Activated CD4-positive, alpha-beta memory T cell treated with anti-CD3 and anti-CD28 coated beads for 36 hours (primary cell): ENCODE data around the gene SIK3. TPM values are rescaled to one million over a fixed set of nuclear protein-coding genes. Genes with fewer than 3 reads are reported as not detected.

Experiments used
- CTCF ChIA-PET: fragments of 350-600 bp; sonication (Branson Sonifier 250); formaldehyde crosslinking; loops from one replicate; lab custom pipeline; 2021; ENCODE audit warnings: antibody characterized with exemption, inconsistent platforms; lab: Charles Lee
- POLR2A ChIA-PET: fragments of 350-600 bp; sonication (Branson Sonifier 250); formaldehyde crosslinking; loops from one replicate; lab custom pipeline; 2021; ENCODE audit warnings: antibody characterized with exemption; lab: Charles Lee
- DNase-seq: peaks from one replicate; pipeline ENCODE4 v3.0.0-alpha.2; 2020
- H3K27ac Mint-ChIP-seq: one replicate; pipeline ENCODE4 v1.8.0; 2021; ENCODE audit warnings: mixed read lengths
- H3K27me3 Mint-ChIP-seq: one replicate; pipeline ENCODE4 v1.8.0; 2021; ENCODE audit warnings: mixed read lengths
- H3K36me3 Mint-ChIP-seq: one replicate; pipeline ENCODE4 v1.8.0; 2021; ENCODE audit warnings: mixed read lengths
- H3K4me1 Mint-ChIP-seq: one replicate; pipeline ENCODE4 v1.8.0; 2021; ENCODE audit warnings: low read depth, mixed read lengths
- H3K4me3 Mint-ChIP-seq: one replicate; pipeline ENCODE4 v1.8.0; 2021; ENCODE audit warnings: mild to moderate bottlenecking, mixed read lengths
- H3K9me3 Mint-ChIP-seq: one replicate; pipeline ENCODE4 v1.8.0; 2021; ENCODE audit warnings: mixed read lengths
- intact Hi-C: fragments of 100-400 bp; cut with micrococcal nuclease; formaldehyde crosslinking; loops from one replicate; pipeline ENCODE4 v1.15.1; 2023
- total RNA-seq, 2 experiments: library from RNA; stranded (reverse); gene quantifications; one replicate each; pipeline ENCODE4 v1.2.3, GENCODE V29; 2021

SIK3 gene
- total RNA-seq, 2 experiments from 2014 or later, result 26.1 to 26.2 TPM

DNA sequence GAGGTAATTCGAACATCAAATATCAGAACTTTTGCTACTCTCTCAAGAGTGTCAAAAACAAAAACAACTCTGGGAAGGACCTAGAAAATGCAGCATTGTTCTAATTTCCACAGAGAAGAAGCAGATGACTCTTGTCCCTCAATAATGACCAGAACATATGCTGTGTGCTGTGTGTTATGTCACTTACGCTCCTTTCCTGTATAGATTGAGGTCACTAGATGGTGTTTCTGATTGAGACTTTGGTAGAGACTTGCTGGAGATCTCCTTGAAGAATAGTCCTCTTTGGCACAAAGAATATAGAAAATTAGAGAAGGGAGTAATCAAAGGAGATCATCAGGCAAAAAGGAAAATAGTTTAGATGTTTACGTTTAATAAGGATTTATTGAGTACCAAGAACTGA is 2.3 kb upstream of the SIK3 start:
- POLR2A ChIA-PET, result interaction anchor here (0.5 kb wide), 1 partner anchor 22 kb away, joined by 4 read pairs; no protein-coding TSS in a partner anchor

DNA sequence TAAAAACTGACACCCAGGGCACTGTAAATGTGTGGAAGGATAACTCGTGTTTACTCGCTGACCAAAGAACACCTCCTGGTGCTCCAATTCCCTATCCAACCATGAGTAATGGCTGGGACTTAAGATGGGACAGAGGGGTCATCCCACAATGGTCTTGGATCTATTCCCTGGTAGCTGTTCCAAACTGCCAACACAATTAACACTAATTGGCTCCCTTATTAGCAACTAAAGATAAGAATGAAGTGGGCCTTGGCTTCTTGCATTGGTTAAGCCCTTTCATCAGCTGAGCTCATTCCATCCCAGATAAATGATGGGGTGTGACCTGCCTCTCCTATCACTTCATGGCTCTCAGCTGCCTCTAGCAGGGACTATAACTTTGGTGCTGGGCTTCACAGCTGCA is 1.5 kb upstream of the SIK3 start:
- H3K4me1 Mint-ChIP-seq, result peaks cover 33% of the 10 kb centered on the region
- DNase-seq, result no peak
- intact Hi-C loops, result loop anchor here (5.0 kb wide), 2 partner anchors 312 to 327 kb away; partner anchors contain the start of genes BUD13 and ZPR1
- H3K4me3 Mint-ChIP-seq, result no peak overlapping the region
- ChIA-PET POLR2A (interaction anchor here (0.5 to 1.9 kb wide), 2 partner anchors 21 to 264 kb away, joined by 4 to 6 read pairs; no protein-coding TSS in a partner anchor), CTCF (interaction anchor here (0.9 to 11.0 kb wide), 5 partner anchors 45 to 310 kb away, joined by 3 to 147 read pairs (median 12); partner anchors contain the start of genes APOA5, PAFAH1B2 and ZPR1)
- H3K9me3 Mint-ChIP-seq, result no peaks in the 10 kb centered on the region
- no peaks in the 10 kb centered on the region for H3K27me3 Mint-ChIP-seq
- peak overlapping the region; percentile 91 for H3K27ac Mint-ChIP-seq
- no peaks in the 10 kb centered on the region for H3K36me3 Mint-ChIP-seq

More for the DNA sequence above, 2.3 kb upstream of the SIK3 start:
- Mint-ChIP-seq H3K4me1 (peaks cover 24% of the 10 kb centered on the region), H3K27me3 (no peaks in the 10 kb centered on the region), H3K27ac (no peak overlapping the region), H3K9me3 (no peaks in the 10 kb centered on the region), H3K36me3 (no peaks in the 10 kb centered on the region), H3K4me3 (no peak overlapping the region)
- CTCF ChIA-PET, result interaction anchor here (1.4 to 11.0 kb wide), 4 partner anchors 114 to 310 kb away, joined by 3 to 147 read pairs (median 14); partner anchors contain the start of genes APOA5 and ZPR1
- intact Hi-C loops, result no loop called here
- no peak for DNase-seq

DNA sequence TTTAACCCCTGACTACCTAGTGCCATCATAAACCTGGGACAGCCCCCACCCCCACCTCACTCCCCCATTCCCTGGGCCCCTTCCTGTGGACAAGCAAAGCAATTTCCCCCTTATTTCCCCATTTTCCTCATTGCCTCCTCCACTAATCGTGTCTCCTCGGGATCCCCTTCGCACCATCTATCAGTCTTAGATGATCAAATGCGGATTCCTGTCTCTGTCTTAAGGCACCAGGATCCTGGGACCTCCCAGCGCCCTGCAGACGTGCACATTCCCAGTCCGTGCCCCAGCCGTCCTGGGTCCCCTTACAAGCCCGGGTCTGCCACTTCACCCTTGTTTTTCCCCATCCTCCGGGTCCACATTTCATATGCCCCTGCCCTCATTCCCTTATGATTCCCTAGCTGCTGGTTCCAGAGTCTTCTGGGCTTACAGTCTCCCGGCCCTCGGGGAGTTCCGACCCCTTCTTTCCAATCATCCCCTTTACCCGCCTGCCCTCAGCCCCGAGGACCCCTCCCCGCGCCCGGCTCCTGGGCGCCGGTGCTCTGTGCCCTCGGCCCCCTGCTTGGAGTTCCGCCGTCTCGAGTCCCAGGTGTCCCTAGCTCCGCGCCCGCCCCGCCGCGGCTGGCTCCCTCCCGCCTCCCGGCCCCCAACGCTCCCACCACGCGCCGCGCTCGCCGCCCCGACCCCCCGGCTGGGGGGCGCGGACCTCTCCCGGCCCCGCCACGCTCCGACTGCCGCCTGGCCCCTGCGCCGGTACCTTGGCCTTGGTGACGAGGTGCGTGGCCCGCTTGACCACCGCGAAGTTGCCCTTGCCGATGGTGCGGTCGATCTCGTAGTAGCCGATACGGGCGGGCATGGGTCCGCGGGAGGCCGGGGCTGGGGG is 599 bp downstream of the SIK3 start:
- Mint-ChIP-seq H3K9me3 (no peaks in the 10 kb centered on the region), H3K27ac (peak overlapping the region; percentile 87), H3K27me3 (no peaks in the 10 kb centered on the region), H3K36me3 (no peaks in the 10 kb centered on the region), H3K4me3 (peak overlapping the region; percentile 88), H3K4me1 (peaks cover 51% of the 10 kb centered on the region)
- ChIA-PET POLR2A (interaction anchor here (0.6 to 3.1 kb wide), 27 partner anchors 11 to 310 kb away, joined by 3 to 20 read pairs (median 4); partner anchors contain the start of gene SIDT2), CTCF (interaction anchor here (0.7 to 11.0 kb wide), 13 partner anchors 24 to 308 kb away, joined by 3 to 147 read pairs (median 5); partner anchors contain the start of genes APOA5 and ZPR1)
- DNase-seq, result peak; percentile 44
- intact Hi-C loops, result loop anchor here (1.0 to 5.0 kb wide), 4 partner anchors 111 to 325 kb away; partner anchors contain the start of genes BUD13 and ZPR1

DNA sequence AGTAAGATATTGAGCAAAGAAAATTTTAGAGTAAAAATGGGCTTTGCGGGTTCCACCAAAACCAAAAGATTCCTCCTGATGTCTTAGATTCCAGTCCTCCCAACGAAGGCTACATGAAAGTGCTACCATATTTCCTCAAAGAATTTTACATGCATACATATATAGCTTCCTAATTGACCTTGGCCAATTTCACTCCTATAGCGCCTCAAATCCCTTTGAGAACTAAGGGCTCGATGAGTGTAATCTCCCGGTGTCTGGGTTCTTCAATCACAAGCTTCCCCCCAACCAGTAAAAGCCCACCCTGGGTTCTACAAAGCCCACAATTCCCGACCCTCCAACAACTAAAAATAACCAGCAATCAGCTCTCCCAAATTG is 1.2 kb downstream of the SIK3 start:
- intact Hi-C loops, result loop anchor here (1.0 to 5.0 kb wide), 4 partner anchors 111 to 325 kb away; partner anchors contain the start of genes BUD13 and ZPR1
- peaks cover 6% of the 10 kb centered on the region for H3K36me3 Mint-ChIP-seq

DNA sequence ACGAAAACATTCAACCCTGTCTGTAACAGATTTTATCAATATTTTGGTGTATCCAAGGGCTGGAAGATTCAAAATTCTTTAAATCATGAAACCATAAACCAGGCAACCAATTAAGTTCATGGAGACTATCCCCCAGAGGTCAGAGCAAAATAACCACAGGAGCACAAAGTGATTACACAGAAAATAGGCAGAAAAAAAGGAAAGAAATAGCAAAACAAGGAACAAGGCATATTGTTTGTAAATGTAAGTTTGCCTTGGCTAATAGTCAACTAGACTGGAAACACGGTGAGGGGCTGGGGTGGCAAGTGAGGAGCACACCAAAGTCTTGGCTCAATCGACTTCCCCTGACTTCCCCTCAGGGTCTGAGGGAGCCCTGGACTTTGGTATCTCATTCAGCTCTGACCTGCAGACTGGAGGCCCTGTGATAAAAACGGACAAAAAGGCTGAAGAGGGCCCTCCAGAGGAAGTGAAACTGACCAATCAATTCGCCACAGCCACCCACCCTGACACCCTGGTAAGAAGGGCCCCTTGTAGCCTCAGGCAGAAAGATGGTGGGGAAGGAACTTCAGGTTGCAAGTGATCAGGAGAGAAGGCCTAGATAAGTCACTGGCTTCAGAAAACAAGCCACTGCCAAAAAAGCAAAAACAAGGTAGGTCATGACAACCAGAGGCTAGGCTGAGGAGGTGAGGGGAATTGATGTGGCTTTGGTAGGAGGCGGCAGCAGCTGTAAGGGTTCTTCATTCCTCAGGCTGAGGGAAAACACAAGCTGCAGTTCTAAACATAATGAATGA is 1.8 kb downstream of the SIK3 start:
- intact Hi-C loops, result loop anchor here (2.0 to 5.0 kb wide), 3 partner anchors 166 to 324 kb away; partner anchors contain the start of genes BUD13 and ZPR1
- Mint-ChIP-seq H3K27me3 (no peaks in the 10 kb centered on the region), H3K27ac (peak overlapping the region; percentile 87), H3K9me3 (peaks cover 4% of the 10 kb centered on the region), H3K4me3 (peak overlapping the region; percentile 88), H3K4me1 (peaks cover 64% of the 10 kb centered on the region), H3K36me3 (peaks cover 12% of the 10 kb centered on the region)
- ChIA-PET CTCF (interaction anchor here (0.7 to 11.0 kb wide), 9 partner anchors 10 to 306 kb away, joined by 3 to 147 read pairs (median 5); partner anchors contain the start of genes APOA5 and ZPR1), POLR2A (interaction anchor here (0.7 to 3.1 kb wide), 19 partner anchors 13 to 260 kb away, joined by 3 to 20 read pairs (median 5); no protein-coding TSS in a partner anchor)
- peak; percentile 63 for DNase-seq

More for the DNA sequence above, 1.2 kb downstream of the SIK3 start:
- POLR2A ChIA-PET, result interaction anchor here (0.7 to 3.1 kb wide), 21 partner anchors 14 to 310 kb away, joined by 3 to 20 read pairs (median 5); partner anchors contain the start of gene SIDT2
- Mint-ChIP-seq H3K27me3 (no peaks in the 10 kb centered on the region), H3K4me1 (peaks cover 57% of the 10 kb centered on the region), H3K4me3 (peak overlapping the region; percentile 88), H3K9me3 (peaks cover 3% of the 10 kb centered on the region), H3K27ac (peak overlapping the region; percentile 87)
- CTCF ChIA-PET, result interaction anchor here (0.7 to 11.0 kb wide), 8 partner anchors 24 to 307 kb away, joined by 3 to 147 read pairs (median 6); partner anchors contain the start of genes APOA5 and ZPR1
- DNase-seq, result no peak

DNA sequence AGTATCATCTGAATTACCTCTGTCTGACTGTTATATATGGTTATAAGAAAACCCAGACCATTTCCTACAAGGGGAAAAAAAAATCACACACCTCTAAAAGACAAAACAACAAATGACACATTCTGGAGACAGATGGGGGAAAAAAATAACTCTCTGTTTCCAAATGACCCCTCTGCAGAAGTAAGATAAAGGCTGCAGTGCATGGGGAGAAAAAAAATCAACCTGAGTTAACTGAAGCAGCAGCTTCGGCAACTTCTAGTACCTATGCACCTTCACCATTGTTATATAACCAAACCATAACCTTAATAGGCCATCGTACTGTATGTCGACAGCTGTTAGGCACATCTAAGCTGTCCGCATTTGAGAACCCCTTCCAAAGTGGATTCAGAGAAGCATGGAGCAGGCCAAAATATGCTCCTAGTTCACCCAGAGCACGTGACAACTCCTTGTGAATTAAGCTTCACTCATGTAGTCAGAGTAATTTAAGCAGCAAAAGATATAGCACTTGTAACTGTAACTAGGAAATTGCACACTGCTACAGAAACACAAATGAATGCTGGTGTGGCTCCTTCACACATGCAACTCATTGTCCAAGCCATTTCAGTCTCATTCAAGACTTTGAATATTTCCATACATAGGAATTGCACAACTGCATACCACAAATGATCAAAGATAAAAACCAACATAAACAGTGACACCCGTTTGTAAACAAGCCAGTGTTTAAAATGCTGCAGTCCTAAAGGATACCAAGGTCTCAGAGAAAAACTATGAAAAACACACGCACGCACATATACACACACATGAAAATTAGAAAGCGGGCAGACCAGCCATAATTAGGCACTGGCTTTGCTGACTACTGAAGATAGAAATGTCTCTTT is 2.7 kb downstream of the SIK3 start:
- peak overlapping the region; percentile 87 for H3K27ac Mint-ChIP-seq
- CTCF ChIA-PET, result interaction anchor here (0.6 to 2.2 kb wide), 7 partner anchors 11 to 206 kb away, joined by 3 to 10 read pairs (median 3); no protein-coding TSS in a partner anchor
- peak overlapping the region; percentile 88 for H3K4me3 Mint-ChIP-seq
- DNase-seq, result no peak
- H3K9me3 Mint-ChIP-seq, result peaks cover 4% of the 10 kb centered on the region
- H3K36me3 Mint-ChIP-seq, result peaks cover 12% of the 10 kb centered on the region
- POLR2A ChIA-PET, result interaction anchor here (0.5 to 3.0 kb wide), 13 partner anchors 18 to 318 kb away, joined by 3 to 14 read pairs (median 5); partner anchors contain the start of gene PAFAH1B2
- H3K27me3 Mint-ChIP-seq, result no peaks in the 10 kb centered on the region
- intact Hi-C loops, result loop anchor here (2.0 to 5.0 kb wide), 3 partner anchors 165 to 323 kb away; partner anchors contain the start of genes BUD13 and ZPR1
- peaks cover 68% of the 10 kb centered on the region for H3K4me1 Mint-ChIP-seq

DNA sequence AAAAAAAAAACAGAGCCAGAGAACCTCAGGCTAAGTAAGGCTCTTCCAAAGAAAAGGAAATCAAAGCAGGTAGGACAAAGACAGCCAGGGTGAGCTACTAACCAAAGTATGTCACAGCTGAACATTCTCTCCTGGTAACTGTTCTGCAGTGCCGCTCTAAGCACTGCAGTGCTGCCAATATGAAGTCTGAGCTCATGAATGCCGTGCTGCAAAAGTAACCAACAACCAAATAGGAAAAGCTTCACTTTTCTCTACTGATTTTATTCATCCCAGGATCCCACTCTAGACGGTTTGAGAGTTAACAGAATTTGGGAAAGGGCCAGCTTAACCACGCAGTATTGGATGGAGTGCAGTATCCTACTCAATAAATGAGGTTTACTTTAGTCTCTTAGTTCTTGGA is 3.5 kb downstream of the SIK3 start:
- intact Hi-C loops, result loop anchor here (5.0 kb wide), 2 partner anchors 307 to 322 kb away; partner anchors contain the start of genes BUD13 and ZPR1
- Mint-ChIP-seq H3K4me1 (peaks cover 76% of the 10 kb centered on the region), H3K9me3 (peaks cover 4% of the 10 kb centered on the region), H3K27ac (peak overlapping the region; percentile 55), H3K27me3 (no peaks in the 10 kb centered on the region), H3K36me3 (peaks cover 12% of the 10 kb centered on the region), H3K4me3 (peak overlapping the region; percentile 88)
- no peak for DNase-seq
- POLR2A ChIA-PET, result interaction anchor here (0.5 to 3.0 kb wide), 12 partner anchors 17 to 318 kb away, joined by 3 to 14 read pairs (median 6); partner anchors contain the start of gene PAFAH1B2
- CTCF ChIA-PET, result interaction anchor here (0.7 to 1.7 kb wide), 8 partner anchors 23 to 365 kb away, joined by 3 to 5 read pairs (median 3); partner anchors contain the start of gene APOA5

DNA sequence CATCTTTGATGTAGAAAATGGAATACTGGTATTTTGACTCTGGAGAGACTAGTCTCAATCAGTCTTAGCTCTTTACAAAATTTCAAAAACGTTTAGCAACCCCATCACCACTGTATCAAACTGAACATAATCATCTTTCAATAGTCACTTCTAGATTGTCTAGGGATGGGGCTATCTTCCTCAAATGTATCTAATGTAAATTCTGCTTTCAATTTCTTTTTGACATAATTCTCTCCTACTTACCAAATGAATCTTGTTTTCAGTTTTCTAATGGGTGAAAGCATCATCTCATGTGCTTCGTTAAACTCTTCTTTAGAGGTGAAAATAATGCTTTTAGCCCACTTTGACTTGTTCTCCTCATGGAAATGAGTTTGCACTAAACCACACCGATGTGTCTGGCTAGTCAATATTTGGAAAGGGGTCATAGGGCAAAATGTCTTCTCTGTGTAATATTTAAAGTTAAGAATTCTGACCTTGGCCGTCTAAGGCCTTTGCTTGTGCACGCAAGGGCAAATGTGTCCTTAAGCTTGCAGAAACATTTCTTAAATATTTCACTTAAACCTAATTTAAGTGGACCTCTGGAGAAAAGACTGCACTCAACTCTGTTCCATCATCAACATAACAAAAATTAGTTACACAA is 5.2 kb downstream of the SIK3 start:
- Mint-ChIP-seq H3K4me3 (peak overlapping the region; percentile 40), H3K9me3 (peaks cover 4% of the 10 kb centered on the region), H3K36me3 (peaks cover 12% of the 10 kb centered on the region), H3K27me3 (no peaks in the 10 kb centered on the region), H3K27ac (peak overlapping the region; percentile 73), H3K4me1 (peaks cover 75% of the 10 kb centered on the region)
- ChIA-PET POLR2A (interaction anchor here (0.6 to 3.0 kb wide), 6 partner anchors 15 to 106 kb away, joined by 3 to 14 read pairs (median 5); partner anchors contain the start of gene PAFAH1B2), CTCF (interaction anchor here (0.6 to 1.4 kb wide), 6 partner anchors 13 to 232 kb away, joined by 3 to 4 read pairs (median 3); no protein-coding TSS in a partner anchor)
- DNase-seq, result no peak
- intact Hi-C loops, result loop anchor here (1.0 kb wide), 9 partner anchors 15 to 240 kb away; no protein-coding TSS in a partner anchor

DNA sequence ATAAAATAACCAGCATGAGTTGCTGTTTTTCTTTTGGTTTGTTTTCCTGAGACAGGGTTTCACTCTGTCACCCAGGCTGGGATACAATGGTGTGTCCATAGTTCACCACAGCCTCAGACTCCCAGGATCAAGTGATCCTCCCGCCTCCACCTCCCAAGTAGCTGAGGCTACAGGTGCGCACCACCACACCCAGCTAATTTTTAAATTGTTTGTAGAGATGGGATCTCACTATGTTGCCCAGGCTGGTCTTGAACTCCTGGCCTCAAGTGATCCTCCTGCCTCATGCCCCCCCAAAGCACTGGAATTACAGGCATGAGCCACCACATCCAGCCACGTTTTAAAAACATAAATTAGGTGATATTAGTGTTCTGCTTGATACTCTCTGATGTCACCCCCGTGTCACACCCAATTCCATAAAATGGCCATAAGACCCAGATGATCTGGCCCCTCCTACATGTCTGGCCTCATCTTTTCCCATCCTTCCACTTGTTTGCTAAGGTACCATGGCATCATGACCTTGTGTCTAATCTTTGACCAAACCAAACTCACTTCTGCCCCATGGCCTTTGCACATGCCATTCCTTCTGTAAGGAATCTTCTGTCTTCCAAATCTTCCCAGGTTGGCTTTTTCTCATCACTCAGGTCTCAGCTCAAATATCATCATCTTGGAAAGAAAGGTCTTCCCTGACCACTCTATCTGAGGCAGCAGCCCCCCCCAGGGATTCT is 6.3 kb downstream of the SIK3 start:
- intact Hi-C loops, result no loop called here
- H3K9me3 Mint-ChIP-seq, result peaks cover 4% of the 10 kb centered on the region
- CTCF ChIA-PET, result interaction anchor here (0.8 to 1.1 kb wide), 4 partner anchors 18 to 183 kb away, joined by 3 to 4 read pairs (median 4); no protein-coding TSS in a partner anchor
- H3K4me1 Mint-ChIP-seq, result peaks cover 84% of the 10 kb centered on the region
- H3K27ac Mint-ChIP-seq, result peak overlapping the region; percentile 34
- DNase-seq, result no peak
- POLR2A ChIA-PET, result interaction anchor here (0.7 to 1.8 kb wide), 6 partner anchors 18 to 105 kb away, joined by 3 to 5 read pairs (median 4); partner anchors contain the start of gene PAFAH1B2
- H3K27me3 Mint-ChIP-seq, result no peaks in the 10 kb centered on the region
- peaks cover 15% of the 10 kb centered on the region for H3K36me3 Mint-ChIP-seq
- H3K4me3 Mint-ChIP-seq, result no peak overlapping the region
